ENCODE results near the gene ANKRD2. TPM values are rescaled to one million over a fixed set of nuclear protein-coding genes. Genes with fewer than 3 reads are reported as not detected.

Gene ANKRD2
- total RNA-seq, 1 experiment from 2014 or later: not detected

Other genes starting within 250 kb of the ANKRD2 start
- 29.1 and 30.3 TPM in 2 replicates for gene FRAT2, start 238.1 kb upstream of the ANKRD2 start, total RNA-seq (2014; rRNA removed; shearing (Covaris generic))
- 67.7 and 76.2 TPM in 2 replicates for gene RRP12, start 171.4 kb upstream of the ANKRD2 start, total RNA-seq (2014; rRNA removed; shearing (Covaris generic))
- 362 and 400 TPM in 2 replicates for gene PGAM1, start 146.6 kb upstream of the ANKRD2 start, total RNA-seq (2014; rRNA removed; shearing (Covaris generic))
- 35.6 and 44.3 TPM in 2 replicates for gene EXOSC1, start 126.8 kb upstream of the ANKRD2 start, total RNA-seq (2014; rRNA removed; shearing (Covaris generic))
- gene ZDHHC16, start 126.6 kb upstream of the ANKRD2 start, total RNA-seq (2014; rRNA removed; shearing (Covaris generic)): 43.8 and 48.4 TPM in 2 replicates
- gene MMS19, start 74.4 kb upstream of the ANKRD2 start, total RNA-seq (2014; rRNA removed; shearing (Covaris generic)): 78.7 and 103 TPM in 2 replicates
- gene UBTD1, start 73.9 kb upstream of the ANKRD2 start, total RNA-seq (2014; rRNA removed; shearing (Covaris generic)): 21.2 and 23.5 TPM in 2 replicates
- 0.26 and 0.36 TPM in 2 replicates for gene HOGA1, start 11.6 kb downstream of the ANKRD2 start, total RNA-seq (2014; rRNA removed; shearing (Covaris generic))
- gene C10orf62, start 16.9 kb downstream of the ANKRD2 start, total RNA-seq (2014; rRNA removed; shearing (Covaris generic)): not detected in 2 replicates
- gene MORN4, start 60.7 kb downstream of the ANKRD2 start, total RNA-seq (2014; rRNA removed; shearing (Covaris generic)): 0.29 and 1.2 TPM in 2 replicates
- 10.4 and 11.2 TPM in 2 replicates for gene PI4K2A, start 67.9 kb downstream of the ANKRD2 start, total RNA-seq (2014; rRNA removed; shearing (Covaris generic))
- 31.9 and 35.5 TPM in 2 replicates for gene AVPI1, start 114.5 kb downstream of the ANKRD2 start, total RNA-seq (2014; rRNA removed; shearing (Covaris generic))
- gene MARVELD1, start 141.0 kb downstream of the ANKRD2 start, total RNA-seq (2014; rRNA removed; shearing (Covaris generic)): 24.5 and 24.9 TPM in 2 replicates
- gene ZFYVE27, start 164.3 kb downstream of the ANKRD2 start, total RNA-seq (2014; rRNA removed; shearing (Covaris generic)): 34.6 and 45.5 TPM in 2 replicates
- 0.21 TPM in 1 of 2 replicates, not detected in the other for gene SFRP5, start 199.2 kb downstream of the ANKRD2 start, total RNA-seq (2014; rRNA removed; shearing (Covaris generic))